NCI-H526 treated with DMSO at 0.1 percent for 48 hours (cell line): ENCODE data around the gene CAMSAP1.
A peak's percentile ranks its signal among the peaks of the same experiment; 100 is the strongest.
"Not testable (repeated sequence)": the region's sequence is repeated elsewhere in the genome, so short reads cannot be mapped to it uniquely, and the experiment has no call there.

ENCODE experiments used
- DNase-seq: peaks from one replicate; lab custom pipeline; 2025; lab: John Stamatoyannopoulos, UW

CAMSAP1 gene

DNA sequence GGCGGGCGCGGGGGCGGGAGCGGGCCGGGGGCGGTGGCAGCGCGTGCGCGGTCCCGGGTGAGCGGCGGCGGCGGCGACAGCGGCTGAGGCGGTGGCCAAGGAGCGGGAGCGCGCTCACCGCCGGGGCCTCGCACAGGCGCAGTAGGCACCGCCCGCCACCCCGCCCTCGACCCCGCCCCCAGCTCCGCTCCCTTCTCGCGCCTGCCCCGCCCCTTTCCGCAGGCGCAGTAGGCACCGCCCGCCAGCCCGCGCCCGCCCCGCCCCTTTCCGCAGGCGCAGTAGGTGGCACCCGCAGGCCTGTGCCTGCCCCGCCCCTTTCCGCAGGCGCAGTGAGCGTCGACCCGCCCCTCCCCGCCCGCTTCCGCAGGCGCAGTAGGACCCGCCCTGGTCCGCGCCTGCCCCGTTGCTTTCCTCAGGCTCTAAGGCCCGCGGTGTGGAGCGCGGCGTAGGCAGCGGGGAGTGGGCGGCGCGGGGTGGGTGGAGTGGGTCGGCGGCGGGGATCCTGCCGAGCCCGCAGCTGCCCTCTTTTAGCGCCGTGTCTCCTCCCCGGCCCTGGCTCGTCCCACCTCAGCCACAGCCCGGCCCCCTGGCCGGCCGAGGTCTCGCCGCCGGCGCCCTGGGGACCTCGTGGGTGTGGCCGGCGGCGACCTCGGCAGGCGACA, at the start of gene CAMSAP1:
CAMSAP1 (minus strand) TSS at position 116 of the 662 bp plus-strand sequence. CDS start 387 bp downstream, outside the sequence.
- peak; percentile 79 for DNase-seq

DNA sequence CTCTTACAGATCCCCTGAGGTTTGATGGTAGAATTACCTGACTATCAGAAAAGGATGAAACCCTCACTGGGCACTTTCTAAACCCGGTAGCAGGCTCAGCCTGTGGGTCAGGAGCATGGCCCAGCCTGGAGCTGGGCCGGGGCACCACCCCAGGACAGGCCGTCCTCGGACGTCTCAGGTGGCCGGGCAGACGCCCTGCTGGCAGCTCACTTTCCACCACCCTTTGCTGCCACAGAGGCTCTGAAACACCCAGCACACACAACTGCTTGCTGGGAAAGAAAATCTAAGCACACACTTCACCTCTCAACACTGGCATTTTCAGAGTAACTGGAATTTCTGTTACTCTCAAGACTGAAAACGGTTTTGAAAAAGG, 49.4 kb upstream of the CAMSAP1 start:
- DNase-seq, result no peak

DNA sequence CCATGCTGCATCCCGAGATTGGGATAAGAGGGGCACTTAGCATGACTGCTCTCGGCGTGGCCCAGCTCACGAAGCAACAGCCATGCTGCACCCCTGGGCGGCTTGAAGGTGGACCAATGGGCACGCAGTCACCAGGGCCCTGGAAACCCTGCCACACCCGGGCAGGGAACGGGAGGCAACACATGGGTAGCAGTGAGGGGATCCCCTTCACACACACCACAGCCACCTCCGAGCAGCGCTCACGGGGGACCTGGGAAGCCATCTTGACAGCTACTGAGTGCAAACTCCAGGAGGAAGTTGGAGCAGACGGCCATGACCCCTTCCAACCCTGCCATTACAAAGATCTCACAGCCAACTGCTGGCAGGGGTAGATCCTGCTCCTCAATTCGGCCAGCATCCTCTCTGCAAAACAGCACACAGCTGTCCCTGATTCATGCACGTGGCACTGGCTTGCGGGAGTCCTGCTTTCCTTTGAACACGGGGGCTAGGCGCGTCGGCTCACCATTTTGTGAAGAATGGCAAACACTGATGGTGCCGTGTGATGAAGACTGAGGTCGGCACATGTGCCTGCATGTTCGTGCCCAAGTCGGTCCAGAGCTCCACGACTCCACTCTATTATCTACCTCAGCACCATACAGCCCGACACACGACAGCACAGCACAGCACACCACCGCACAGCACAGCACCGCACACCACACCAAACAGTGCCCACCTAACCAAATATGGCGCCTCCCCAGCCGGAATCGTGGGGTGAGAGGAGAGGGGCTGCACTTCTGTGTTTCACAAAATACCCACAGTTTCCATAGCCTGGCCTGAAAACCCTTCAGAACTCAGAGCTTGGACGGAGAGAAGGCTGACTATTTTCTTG, 48.8 kb upstream of the CAMSAP1 start:
- no peak for DNase-seq

GRCh38 chr9:135952664-135953206, 45.4 kb upstream of the CAMSAP1 start:
- DNase-seq, result no peak

DNA sequence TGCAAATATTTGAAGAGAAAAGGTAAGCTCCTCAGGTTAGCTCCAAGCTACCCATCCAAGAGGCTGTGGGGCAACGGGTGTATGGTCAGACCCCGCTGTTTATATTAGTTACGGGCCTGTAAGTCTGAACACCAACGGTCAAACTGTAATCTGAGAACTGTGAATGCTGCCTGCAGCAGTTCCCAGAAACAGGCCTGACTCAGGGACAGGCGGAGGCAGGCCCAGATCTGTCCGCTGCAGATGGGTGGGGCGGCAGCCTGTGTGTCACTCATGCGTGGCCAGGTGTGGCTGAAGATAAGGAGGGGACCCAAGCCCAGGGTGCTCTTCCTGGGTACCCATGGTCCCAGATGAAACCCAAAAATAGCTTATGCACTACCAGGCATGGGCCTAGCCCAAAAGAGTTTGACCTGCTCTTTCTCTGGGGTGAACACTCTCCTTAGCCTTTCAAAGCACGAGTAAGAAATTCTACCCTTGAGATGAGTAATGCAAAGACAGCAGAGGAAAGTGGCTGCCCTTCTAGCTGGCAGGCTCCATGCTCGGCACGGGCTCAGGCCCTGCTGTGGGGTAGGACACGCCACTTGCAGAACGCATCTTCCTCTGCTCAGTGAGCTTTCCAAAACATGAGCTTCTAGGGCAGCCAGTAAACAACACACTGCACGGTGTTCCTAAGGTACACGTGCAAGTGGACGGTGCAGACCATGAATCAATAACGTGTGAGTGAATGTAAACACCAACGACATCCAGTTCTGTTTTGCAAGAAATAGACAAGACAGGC, 44.7 kb upstream of the CAMSAP1 start:
- DNase-seq, result peak; percentile 88

DNA sequence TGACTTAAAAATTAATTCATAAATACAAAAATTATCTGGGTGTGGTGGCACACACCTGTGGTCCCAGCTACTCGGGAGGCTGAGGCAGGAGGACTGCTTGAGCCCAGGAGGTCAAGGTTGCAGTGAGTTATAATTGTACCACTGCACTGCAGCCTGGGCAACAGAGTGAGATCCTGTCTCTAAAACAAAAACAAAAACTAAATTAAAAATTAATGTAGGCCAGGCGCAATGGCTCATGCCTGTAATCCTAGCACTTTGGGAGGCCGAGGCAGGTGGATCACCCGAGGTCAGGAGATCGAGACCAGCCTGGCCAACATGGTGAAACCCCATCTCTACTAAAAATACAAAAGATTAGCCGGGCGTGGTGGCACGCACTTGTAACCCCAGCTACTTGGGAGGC, 44.0 kb upstream of the CAMSAP1 start:
- not testable (repeated sequence) for DNase-seq

DNA sequence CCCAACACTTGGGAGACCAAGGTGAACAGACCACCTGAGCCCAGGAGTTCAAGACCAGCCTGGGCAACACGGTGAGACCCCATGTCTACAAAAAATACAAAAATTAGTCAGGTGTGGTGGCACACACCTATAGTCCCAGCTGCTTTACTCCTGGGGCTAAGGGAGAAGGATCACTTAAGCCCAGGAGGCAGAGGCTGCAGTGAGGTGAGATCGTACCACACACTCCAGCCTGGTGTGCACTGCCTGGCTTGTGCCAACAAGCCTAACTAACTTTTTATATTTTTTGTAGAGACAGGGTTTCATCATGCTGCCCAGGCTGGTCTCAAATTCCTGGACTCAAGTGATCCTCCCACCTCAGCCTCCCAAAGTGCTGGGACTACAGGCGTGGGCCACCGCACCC, 43.5 kb upstream of the CAMSAP1 start:
- DNase-seq, result not testable (repeated sequence)

DNA sequence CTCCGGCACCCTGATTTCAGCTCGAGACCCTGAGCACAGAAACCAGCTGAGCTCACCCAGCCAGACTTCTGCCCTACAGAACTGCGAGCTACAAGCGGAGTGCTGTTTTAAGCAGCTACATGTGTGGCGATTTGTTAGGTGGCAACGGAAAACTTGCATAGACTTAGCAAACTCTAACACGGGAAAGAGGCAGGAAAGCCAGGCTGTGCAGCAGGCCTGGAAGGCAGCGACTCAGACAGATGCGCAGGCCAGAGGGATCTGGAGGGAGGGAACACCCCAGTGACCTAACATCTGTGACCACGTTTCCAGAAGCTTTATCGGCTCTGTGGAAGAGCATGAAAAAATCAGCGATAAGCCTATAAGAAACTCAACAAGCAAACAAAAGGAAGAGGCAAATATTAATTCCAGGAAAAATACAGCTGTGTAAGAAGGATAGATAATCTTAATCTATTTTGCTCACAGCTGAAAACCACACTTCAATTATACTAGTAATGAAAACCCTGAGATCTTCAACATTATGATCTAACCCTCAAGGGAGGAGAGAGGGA, 42.9 kb upstream of the CAMSAP1 start:
- DNase-seq, result no peak

- DNase-seq, result no peak
These were observed 42.3 kb upstream of the CAMSAP1 start for GRCh38 chr9:135949501-135950134.

DNA sequence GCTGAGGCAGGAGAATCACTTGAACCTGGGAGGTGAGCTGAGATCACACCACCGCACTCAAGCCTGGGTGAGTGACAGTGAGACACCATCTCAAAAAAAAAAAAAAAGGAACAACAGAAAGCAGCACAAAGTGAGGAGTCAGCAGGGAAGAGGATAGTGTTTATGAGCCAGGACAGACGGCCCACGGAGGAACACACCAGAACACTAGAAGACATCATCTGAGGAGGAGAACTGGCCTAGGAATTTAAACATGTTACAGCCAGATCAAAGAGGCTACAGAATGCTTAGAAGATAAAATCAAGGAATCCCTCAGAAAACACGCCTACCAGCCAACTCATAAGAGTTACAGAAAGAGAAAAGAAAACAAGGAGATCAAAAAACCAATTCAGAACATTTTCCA, 41.6 kb upstream of the CAMSAP1 start:
- no peak for DNase-seq

GRCh38 chr9:135948446-135948845, 41.1 kb upstream of the CAMSAP1 start:
- no peak for DNase-seq

DNA sequence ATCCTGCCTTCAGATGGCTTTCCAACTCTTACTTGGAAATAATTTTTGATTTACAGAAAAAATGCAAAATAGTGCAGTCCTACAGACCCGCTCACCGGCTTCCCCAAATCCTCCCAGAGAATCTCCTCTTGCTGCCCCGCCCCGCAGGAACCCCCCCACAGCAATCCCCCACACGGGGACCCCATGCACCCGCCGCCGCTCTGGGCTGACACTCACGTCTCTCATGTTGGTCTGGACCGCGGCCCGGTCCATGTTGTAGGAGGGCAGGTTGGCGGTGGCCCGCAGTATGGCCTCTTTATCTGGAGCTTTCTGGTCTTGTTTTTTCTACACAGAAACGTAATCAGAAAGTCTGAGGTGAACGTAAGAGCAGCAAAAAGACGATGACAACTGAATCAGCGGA, 40.2 kb upstream of the CAMSAP1 start:
- no peak for DNase-seq

DNA sequence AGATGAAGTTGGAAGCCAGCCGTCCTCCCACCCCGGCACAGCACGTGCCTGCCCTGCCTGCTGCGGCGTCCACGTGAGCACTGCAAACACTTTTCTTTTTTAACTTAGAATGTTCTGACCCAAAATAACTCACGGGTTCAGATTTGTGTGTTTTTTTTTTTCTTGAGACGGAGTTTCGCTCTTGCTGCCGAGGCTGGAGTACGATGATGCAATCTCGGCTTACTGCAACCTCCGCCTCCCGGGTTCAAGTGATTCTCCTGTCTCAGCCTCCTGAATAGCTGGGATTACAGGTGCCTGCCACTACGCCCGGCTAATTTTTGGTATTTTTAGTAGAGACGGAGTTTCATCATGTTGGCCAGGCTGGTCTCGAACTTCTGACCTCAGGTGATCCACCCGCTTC, 39.8 kb upstream of the CAMSAP1 start:
- DNase-seq, result not testable (repeated sequence)

DNA sequence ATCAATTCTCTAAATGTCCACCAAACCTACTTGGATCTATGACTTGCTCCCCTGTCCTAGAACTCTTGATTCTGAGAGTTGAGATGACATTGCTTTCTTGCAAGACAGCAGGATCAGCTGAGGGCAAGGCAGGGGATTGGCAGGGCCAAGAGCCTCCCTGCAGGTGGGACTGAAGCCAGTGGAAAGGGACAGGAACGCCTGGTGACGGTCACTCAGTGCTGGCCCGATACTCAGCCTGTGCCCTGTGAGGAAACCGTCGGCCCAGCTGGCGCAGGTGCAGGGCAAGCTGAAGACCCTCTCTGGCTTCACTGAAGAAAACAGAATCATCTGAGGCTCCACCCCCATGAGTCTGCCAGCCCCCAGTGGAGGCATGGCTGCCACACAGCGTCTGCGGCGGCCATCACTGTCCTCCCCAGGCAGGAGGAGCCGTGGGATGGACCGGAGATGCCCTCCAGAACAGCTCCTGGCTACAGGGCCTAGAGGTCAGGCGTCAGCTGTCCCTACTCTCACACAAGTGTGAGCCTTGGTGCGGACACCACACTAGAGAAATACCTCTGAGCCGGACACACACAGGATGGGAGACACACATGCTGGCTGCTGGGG, 39.1 kb upstream of the CAMSAP1 start:
- no peak for DNase-seq

- no peak for DNase-seq
These were observed 38.6 kb upstream of the CAMSAP1 start for GRCh38 chr9:135945969-135946368.

DNA sequence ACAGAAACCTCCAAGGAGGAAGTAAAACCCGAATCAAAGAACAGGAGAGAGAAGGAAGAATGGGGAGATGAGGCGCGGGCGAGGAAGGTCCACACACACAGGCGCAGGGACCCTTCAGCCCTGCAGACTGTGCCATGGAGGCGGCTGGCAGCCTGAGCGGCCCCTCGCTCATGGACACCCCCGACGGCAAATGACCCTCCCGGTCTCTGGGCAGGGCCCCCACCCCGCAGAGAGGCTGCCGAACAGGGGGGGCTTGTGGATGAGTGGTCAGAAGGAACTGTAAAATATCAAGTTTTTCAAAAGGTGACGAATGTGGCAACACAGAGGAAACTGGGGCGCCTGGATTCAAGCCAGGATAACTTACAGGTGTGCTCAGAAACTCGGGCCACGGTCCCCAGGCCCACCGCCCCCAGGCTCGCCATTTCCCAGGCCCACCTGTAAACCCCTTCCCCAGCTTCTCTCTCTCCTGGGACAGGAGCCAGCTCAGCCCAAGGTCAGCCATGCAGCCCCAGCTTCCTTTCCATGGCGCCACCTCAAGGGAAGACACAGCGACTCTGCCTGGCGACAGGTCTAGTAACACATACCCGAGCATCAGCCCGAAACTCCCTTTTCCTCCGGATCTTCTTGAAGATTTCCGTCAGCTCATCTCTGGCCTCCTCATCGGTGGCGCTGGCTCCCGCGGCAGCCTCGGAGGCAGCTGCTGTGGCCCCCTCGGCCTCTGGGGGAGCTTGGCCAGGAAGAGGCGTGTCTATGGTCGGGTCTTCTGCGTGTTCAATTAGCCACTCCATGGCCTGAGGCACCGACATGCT, 37.3 kb upstream of the CAMSAP1 start:
- DNase-seq, result no peak

DNA sequence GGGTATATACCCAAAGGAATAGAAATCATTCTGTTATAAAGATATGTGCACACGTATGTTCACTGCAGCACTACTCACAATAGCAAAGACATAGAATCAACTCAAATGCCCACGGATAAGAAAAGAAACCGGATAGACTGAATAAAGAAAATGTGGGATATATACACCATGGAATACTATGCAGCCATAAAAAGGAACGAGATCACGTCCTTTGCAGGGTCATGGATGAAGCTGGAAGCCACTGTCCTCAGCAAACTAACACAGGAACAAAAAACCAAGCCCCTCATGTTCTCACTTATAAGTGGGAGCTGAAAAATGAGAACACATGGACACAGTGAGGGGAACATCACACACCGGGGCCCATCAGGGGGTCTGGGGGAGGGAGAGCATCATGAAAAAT, 36.3 kb upstream of the CAMSAP1 start:
- not testable (repeated sequence) for DNase-seq

GRCh38 chr9:135941288-135941995, 34.1 kb upstream of the CAMSAP1 start:
- no peak for DNase-seq
